Esophagus mucosa (tissue), 1 donor: ENCODE measurements around the gene TWSG1. TPM values are rescaled to one million over a fixed set of nuclear protein-coding genes. Genes with fewer than 3 reads are reported as not detected.

ENCODE experiments used
- total RNA-seq: library from RNA; stranded (reverse); gene quantifications from one replicate; pipeline ENCODE4 v1.2.4, GENCODE V29; 2023
- donor health status: DM: yes; HTN: yes; CAD: no.

Gene TWSG1
- total RNA-seq, 1 donor from 2014 or later: 15.9 TPM

Other genes with a start within 250 kb of the TWSG1 start
- 156 TPM for gene NDUFV2, start 232.1 kb upstream of the TWSG1 start, total RNA-seq
- 30.8 TPM for gene ANKRD12, start 198.0 kb upstream of the TWSG1 start, total RNA-seq
- 93.7 TPM for gene RALBP1, start 140.7 kb downstream of the TWSG1 start, total RNA-seq